HepG2 (cell line): ENCODE data around the gene DPY19L1. TPM values are rescaled to one million over a fixed set of nuclear protein-coding genes. Genes with fewer than 3 reads are reported as not detected.

ENCODE experiments used
- ATAC-seq: fragments of 200-7000 bp; cut with Tn5 transposase; 3 replicates; pipeline ENCODE4 v1.9.1; 2020; ENCODE audit warnings: mild to moderate bottlenecking, moderate library complexity
- BruUV-seq: library from RNA; stranded (reverse); fragments of 400-500 nt; replicated peaks from 2 replicates; lab custom pipeline; 2021; lab: Mats Ljungman, UMichigan
- CTCF ChIA-PET: fragments of 300-600 bp; formaldehyde crosslinking; extraction: SDS; loops from one replicate; lab custom pipeline; 2021; ENCODE audit warnings: low total read pairs, inconsistent platforms, low intra/inter-chr PET ratio; lab: Yijun Ruan, JAX
- POLR2A ChIA-PET: fragments of 350-600 bp; sonication (Branson Sonifier 250); formaldehyde crosslinking; loops from one replicate; lab custom pipeline; 2020; ENCODE audit warnings: antibody characterized with exemption, inconsistent platforms; lab: Yijun Ruan, JAX
- DNase-seq: peaks from one replicate; pipeline ENCODE4 v3.0.0-alpha.2; 2015; ENCODE audit warnings: low spot score
- FAIRE-seq: peaks from 3 replicates; lab custom pipeline; 2011; peaks lifted over from hg19 to GRCh38; lab: Jason Lieb, UNC
- H2AFZ ChIP-seq: one replicate; pipeline ENCODE4 v1.6.1; 2011; ENCODE audit warnings: low read length, inconsistent platforms
- H3K27ac ChIP-seq: fragments of 300-600 bp; 3 replicates; pipeline ENCODE4 v1.8.0; 2011; ENCODE audit warnings: mixed run types, mild to moderate bottlenecking, mixed read lengths, low read length, inconsistent platforms; ENCODE audit not compliant: insufficient read depth; ENCODE audit errors: extremely low read length
- H3K27me3 ChIP-seq, 2 experiments: fragments of 200-600 bp in 1 of 2; 2 replicates in 1 of 2; 3 replicates in 1 of 2; pipeline versions ENCODE4 v1.6.0 to v1.8.0; 2011; ENCODE audit warnings: low read length in 2 of 2, mild to moderate bottlenecking in 2 of 2, moderate library complexity in 2 of 2, inconsistent platforms in 1 of 2; ENCODE audit not compliant: insufficient read depth in 2 of 2, control insufficient read depth in 1 of 2
- H3K36me3 ChIP-seq, 2 experiments: fragments of 200-600 bp in 1 of 2; replicated peaks in 1 of 2; 2 replicates in 1 of 2; 3 replicates in 1 of 2; pipeline versions ENCODE4 v1.5.1 to v1.8.0; 2011; ENCODE audit warnings: low read length in 2 of 2, inconsistent platforms in 1 of 2; ENCODE audit not compliant: insufficient read depth in 2 of 2, control insufficient read depth in 1 of 2
- H3K4me1 ChIP-seq: 2 replicates; pipeline ENCODE4 v1.5.1; 2012; ENCODE audit warnings: low read length, inconsistent platforms; ENCODE audit not compliant: insufficient read depth
- H3K4me2 ChIP-seq: 2 replicates; pipeline ENCODE4 v1.6.0; 2011; ENCODE audit warnings: low read depth, low read length, inconsistent platforms
- H3K4me3 ChIP-seq, 3 experiments: fragments of 200-600 bp in 1 of 3; sonication (generic), shearing (Covaris generic) in 1 of 3; replicated peaks in 1 of 3; 2 replicates each; pipeline ENCODE4 v1.5.1; 2011 to 2016; ENCODE audit warnings: low read length in 3 of 3, inconsistent platforms in 2 of 3, low read depth in 2 of 3, mild to moderate bottlenecking in 2 of 3, control low read depth in 1 of 3, mixed read lengths in 1 of 3; ENCODE audit not compliant: insufficient read depth in 1 of 3
- H3K79me2 ChIP-seq: one replicate; pipeline ENCODE4 v1.6.1; 2011; ENCODE audit warnings: low read length, inconsistent platforms; ENCODE audit not compliant: insufficient read depth
- H3K9ac ChIP-seq: 2 replicates; pipeline ENCODE4 v1.6.0; 2011; ENCODE audit warnings: mild to moderate bottlenecking, low read depth, low read length, inconsistent platforms; ENCODE audit not compliant: insufficient read depth
- H3K9me3 ChIP-seq: 2 replicates; pipeline ENCODE4 v1.5.1; 2012; ENCODE audit warnings: mild to moderate bottlenecking, low read length
- H4K20me1 ChIP-seq: 2 replicates; pipeline ENCODE4 v1.6.0; 2011; ENCODE audit warnings: inconsistent platforms, mild to moderate bottlenecking, low read length, moderate library complexity; ENCODE audit not compliant: insufficient read depth
- ARHGAP35 ChIP-seq: sonication (generic); formaldehyde crosslinking; IDR thresholded peaks from 2 replicates; pipeline ENCODE4 v1.9.0; 2022; ENCODE audit warnings: mild to moderate bottlenecking, inconsistent platforms, moderate library complexity, missing genetic modification reagents, borderline replicate concordance
- ARNT2 ChIP-seq: sonication (generic); formaldehyde crosslinking; IDR thresholded peaks from 2 replicates; pipeline ENCODE4 v1.8.0; 2022; ENCODE audit warnings: mild to moderate bottlenecking, low read depth, missing genetic modification reagents, moderate library complexity
- ATF3 ChIP-seq: sonication (generic); formaldehyde crosslinking; IDR thresholded peaks from 2 replicates; pipeline ENCODE4 v1.4.0; 2020; ENCODE audit warnings: missing genetic modification reagents
- CREM ChIP-seq, 2 experiments: sonication (generic) in 1 of 2; formaldehyde crosslinking in 1 of 2; IDR thresholded peaks; 2 replicates each; pipeline versions ENCODE4 v1.4.0 to v1.6.1; 2016 to 2020; ENCODE audit warnings: antibody characterized with exemption in 1 of 2, mild to moderate bottlenecking in 1 of 2, missing genetic modification reagents in 1 of 2
- GABPB1 ChIP-seq: IDR thresholded peaks from 2 replicates; pipeline ENCODE4 v1.6.1; 2016; ENCODE audit warnings: mild to moderate bottlenecking, missing genetic modification reagents, moderate library complexity, missing compliant biosample characterization
- HMG20A ChIP-seq: IDR thresholded peaks from 2 replicates; pipeline ENCODE4 v1.6.1; 2016; ENCODE audit warnings: borderline replicate concordance
- IKZF4 ChIP-seq: sonication (generic); formaldehyde crosslinking; IDR thresholded peaks from 2 replicates; pipeline ENCODE4 v1.5.1; 2020; ENCODE audit warnings: borderline replicate concordance, mild to moderate bottlenecking, low read depth, missing genetic modification reagents; ENCODE audit errors: not compliant biosample characterization
- KDM4B ChIP-seq: sonication (generic); formaldehyde crosslinking; IDR thresholded peaks from 2 replicates; pipeline ENCODE4 v1.4.0; 2020; ENCODE audit warnings: missing genetic modification reagents
- KLF9 ChIP-seq: IDR thresholded peaks from 2 replicates; pipeline ENCODE4 v1.6.1; 2016; ENCODE audit warnings: low read depth
- MAFK ChIP-seq, 2 experiments: IDR thresholded peaks in 1 of 2; conservative IDR thresholded peaks in 1 of 2; 2 replicates each; pipeline ENCODE4 v1.6.1; 2011; ENCODE audit warnings: improper control_type of control experiment in 2 of 2, low read length in 2 of 2
- MEF2D ChIP-seq: sonication (generic); formaldehyde crosslinking; IDR thresholded peaks from 2 replicates; pipeline ENCODE4 v1.5.1; 2020; ENCODE audit warnings: mild to moderate bottlenecking, missing genetic modification reagents
- RARA ChIP-seq: IDR thresholded peaks from 2 replicates; pipeline ENCODE4 v1.6.1; 2016; ENCODE audit warnings: missing genetic modification reagents, missing compliant biosample characterization
- RFXAP ChIP-seq: sonication (generic); formaldehyde crosslinking; IDR thresholded peaks from 2 replicates; pipeline ENCODE4 v1.4.0; 2020; ENCODE audit warnings: missing genetic modification reagents, borderline replicate concordance
- TCF12 ChIP-seq, 2 experiments: fragments of 450-650 bp in 1 of 2; sonication (generic) in 1 of 2; formaldehyde crosslinking in 1 of 2; IDR thresholded peaks; 2 replicates each; pipeline versions ENCODE4 v1.6.1 to v1.8.0; 2017 to 2022; ENCODE audit warnings: antibody characterized with exemption in 1 of 2, mild to moderate bottlenecking in 1 of 2, missing genetic modification reagents in 1 of 2, moderate library complexity in 1 of 2
- TOPORS ChIP-seq: sonication (generic); formaldehyde crosslinking; IDR thresholded peaks from 2 replicates; pipeline ENCODE4 v1.8.0; 2023; ENCODE audit warnings: mild to moderate bottlenecking, missing genetic modification reagents
- YEATS2 ChIP-seq: sonication (generic); formaldehyde crosslinking; IDR thresholded peaks from 2 replicates; pipeline ENCODE4 v1.4.0; 2020; ENCODE audit warnings: missing genetic modification reagents, borderline replicate concordance
- YY1 ChIP-seq: IDR thresholded peaks from 2 replicates; pipeline ENCODE4 v1.6.1; 2011; ENCODE audit warnings: low read length, low read depth, moderate library complexity, mild to moderate bottlenecking; ENCODE audit not compliant: insufficient read depth, insufficient replicate concordance
- ZBTB44 ChIP-seq: sonication (generic); formaldehyde crosslinking; IDR thresholded peaks from 2 replicates; pipeline ENCODE4 v1.4.0; 2020; ENCODE audit warnings: missing genetic modification reagents
- ZNF17 ChIP-seq: sonication (generic); formaldehyde crosslinking; IDR thresholded peaks from 2 replicates; pipeline ENCODE4 v1.5.0; 2020; ENCODE audit warnings: mild to moderate bottlenecking, missing genetic modification reagents
- ZNF205 ChIP-seq: IDR thresholded peaks from 2 replicates; pipeline ENCODE4 v1.6.1; 2018; ENCODE audit warnings: missing biosample characterization, missing genetic modification reagents
- ZNF264 ChIP-seq: sonication (generic); formaldehyde crosslinking; IDR thresholded peaks from 2 replicates; pipeline ENCODE4 v1.4.0; 2020; ENCODE audit warnings: missing genetic modification reagents
- ZNF598 ChIP-seq: sonication (generic); formaldehyde crosslinking; IDR thresholded peaks from 2 replicates; pipeline ENCODE4 v1.5.1; 2020; ENCODE audit warnings: mild to moderate bottlenecking, missing genetic modification reagents, borderline replicate concordance
- ZNF781 ChIP-seq: sonication (generic); formaldehyde crosslinking; IDR thresholded peaks from 2 replicates; pipeline ENCODE4 v1.5.1; 2020; ENCODE audit warnings: borderline replicate concordance, mild to moderate bottlenecking, missing genetic modification reagents; ENCODE audit errors: not compliant biosample characterization
- WGBS: methylation state at CpG from one replicate; pipeline ENCODE4 v1.1.6; 2017; ENCODE audit warnings: low lambda C conversion rate; 5-methylcytosine and 5-hydroxymethylcytosine counted together
- in situ Hi-C: cut with HindIII; loops from 2 replicates; pipeline ENCODE4 v1.10.0; 2017; ENCODE audit warnings: low pct_unique_long_range_greater_than_20kb; ENCODE audit not compliant: extremely low pct_ligation_motif_present
- intact Hi-C: fragments of 100-400 bp; cut with micrococcal nuclease; formaldehyde crosslinking; loops from one replicate; pipeline ENCODE4 v1.10.0; 2022; ENCODE audit not compliant: unreplicated experiment
- polyA plus RNA-seq, 8 experiments: library from polyadenylated mRNA; depleted of rRNA in 3 of 8; stranded (reverse) in 7 of 8; unstranded in 1 of 8; fragments of >200 nt; fragmentation: Illumina TruSeq in 4 of 8; extraction: Trizol in 4 of 8; gene quantifications; 2 replicates each; pipeline versions ENCODE4 v1.2.1 to v1.2.3, GENCODE V29; 2011 to 2016; ENCODE audit warnings: low read depth in 4 of 8, missing spikeins in 1 of 8, mixed read lengths in 1 of 8; ENCODE audit not compliant: insufficient read depth in 1 of 8
- total RNA-seq, 5 experiments: library from RNA; depleted of rRNA; stranded (reverse); fragments of >200 nt; fragmentation: Illumina TruSeq; extraction: Trizol; gene quantifications; 2 replicates each; pipeline ENCODE4 v1.2.3, GENCODE V29; 2016; ENCODE audit warnings: low read depth in 1 of 5

The DPY19L1 gene
- total and polyA plus RNA-seq, 2 of the 13 experiments (the other 11 are each of a cell fraction or from before 2014, with no cell fraction given) = 18.9 to 32.6 TPM

- CTCF ChIA-PET = no interaction called here
- in situ Hi-C loops = no loop called here
- POLR2A ChIA-PET = no interaction called here
Measured at GRCh38 chr7:34895202-34895601, 142.1 kb downstream of the DPY19L1 start.

GRCh38 chr7:34889951-34890350, 147.3 kb downstream of the DPY19L1 start:
- FAIRE-seq (no peak), DNase-seq (no peak), ATAC-seq (no peak)
- ChIA-PET POLR2A (no interaction called here), CTCF (no interaction called here)
- peaks cover 4% of the 10 kb centered on the region for H3K9me3 ChIP-seq
- no peak overlapping the region for H3K9ac ChIP-seq
- no peak overlapping the region for H2AFZ ChIP-seq
- in situ Hi-C loops (no loop called here), intact Hi-C loops (no loop called here)
- no peak overlapping the region for H3K4me3 ChIP-seq
- 9% methylated on average over 1 of the region's 1 CpG for WGBS
- H3K4me1 ChIP-seq = no peaks in the 10 kb centered on the region
- no peak overlapping the region for H3K27ac ChIP-seq
- H3K4me2 ChIP-seq = no peak overlapping the region
- no peaks in the 10 kb centered on the region for H3K79me2 ChIP-seq
- H4K20me1 ChIP-seq = no peaks in the 10 kb centered on the region
- H3K27me3 ChIP-seq = peaks cover 0 to 1% of the 10 kb centered on the region in 2 experiments; a peak in 1 of 5 replicates
- H3K36me3 ChIP-seq = no peaks in the 10 kb centered on the region
- BruUV-seq = no TSS peak
- no peak for TF ChIP-seq ZNF205 (CRISPR knock-in tag)
- no peak for TF ChIP-seq IKZF4 (CRISPR knock-in tag)
- no peak for TF ChIP-seq KDM4B
- no peak for TF ChIP-seq RARA
- TF ChIP-seq MEF2D (CRISPR knock-in tag) = no peak
- no peak for TF ChIP-seq ZNF781 (CRISPR knock-in tag)
- TF ChIP-seq ATF3 (CRISPR knock-in tag) = no peak
- TF ChIP-seq MAFK (conservative IDR thresholded peaks at IDR 0.05 in 1 of 2, IDR thresholded peaks at IDR 0.05 in 1 of 2; ENCODE audit: low read length in 2 of 2) = peak; percentile 8 to 57; a peak in 2 of 4 replicates
- TF ChIP-seq TCF12 (IDR thresholded peaks at IDR 0.05) = no peak
- TF ChIP-seq TCF12 (CRISPR knock-in tag; IDR thresholded peaks at IDR 0.05) = no peak
- no peak for TF ChIP-seq ARHGAP35 (CRISPR knock-in tag)
- TF ChIP-seq ZNF264 = no peak
- no peak for TF ChIP-seq KLF9

More at GRCh38 chr7:34895202-34895601, 142.1 kb downstream of the DPY19L1 start:
- no TSS peak for BruUV-seq
- Histone ChIP-seq H2AFZ (no peak overlapping the region), H3K4me2 (no peak overlapping the region), H4K20me1 (no peaks in the 10 kb centered on the region), H3K36me3 (no peaks in the 10 kb centered on the region), H3K9me3 (peaks cover 18% of the 10 kb centered on the region), H3K4me3 (no peak overlapping the region), H3K4me1 (no peaks in the 10 kb centered on the region), H3K9ac (no peak overlapping the region), H3K27me3 (no peaks in the 10 kb centered on the region; a peak in 1 of 5 replicates), H3K79me2 (no peaks in the 10 kb centered on the region), H3K27ac (no peak overlapping the region)
- no peak for FAIRE-seq
- intact Hi-C loops = no loop called here
- TF ChIP-seq TOPORS (CRISPR knock-in tag) (no peak), HMG20A (no peak), ZBTB44 (no peak), RFXAP (CRISPR knock-in tag) (no peak), YY1 (no peak), ZNF17 (no peak), ZNF598 (CRISPR knock-in tag) (no peak), CREM (IDR thresholded peaks at IDR 0.05) (no peak), CREM (CRISPR knock-in tag; IDR thresholded peaks at IDR 0.05) (no peak), ARNT2 (CRISPR knock-in tag) (no peak), GABPB1 (CRISPR knock-in tag) (no peak), YEATS2 (CRISPR knock-in tag) (no peak)
- ATAC-seq = no peak
- DNase-seq = no peak
